Activated CD4-positive, alpha-beta memory T cell treated with anti-CD3 and anti-CD28 coated beads, Interleukin-2, amount 10 ng/mL, durations not matched to agents 7 days and 5 days (primary cell): Measurements from ENCODE around the gene BLTP3B. TPM values are rescaled to one million over a fixed set of nuclear protein-coding genes. Genes with fewer than 3 reads are reported as not detected.

ENCODE experiments used
- total RNA-seq, 2 experiments: library from RNA; stranded (reverse); gene quantifications; one replicate each; pipeline ENCODE4 v1.2.3, GENCODE V29; 2021

BLTP3B gene
- total RNA-seq, 2 experiments from 2014 or later: 37.3 to 40.4 TPM

Other genes starting within 250 kb of the BLTP3B start
- gene ANKS1B, start 157.9 kb downstream of the BLTP3B start, total RNA-seq: 1 to 10 TPM in 1 of 2 experiments, under 1 TPM in 1; 0.30 to 1.3 TPM
- 10 to 100 TPM; 53.4 to 56.5 TPM for gene ACTR6, start 57.9 kb upstream of the BLTP3B start, total RNA-seq
- 1 to 10 TPM; 1.3 to 2.1 TPM for gene DEPDC4, start 124.2 kb upstream of the BLTP3B start, total RNA-seq
- gene SCYL2, start 124.3 kb upstream of the BLTP3B start, total RNA-seq: 10 to 100 TPM; 36.4 to 37.4 TPM
- gene SLC17A8, start 214.2 kb upstream of the BLTP3B start, total RNA-seq: not detected